GM23338 (cell line): Measurements from ENCODE around the gene VILL.

ENCODE experiments used
- CTCF ChIP-seq, 2 experiments: fragments of 200-600 bp in 1 of 2; sonication (generic) in 1 of 2; conservative IDR thresholded peaks; 2 replicates each; pipeline versions ENCODE4 v1.5.1 to v1.6.1; 2016 to 2017; ENCODE audit warnings: antibody characterized with exemption in 2 of 2, low read depth in 2 of 2, mild to moderate bottlenecking in 2 of 2, moderate library complexity in 1 of 2
- EZH2 ChIP-seq: fragments of 200-600 bp; sonication (generic); IDR thresholded peaks from one replicate; pipeline ENCODE4 v1.8.0; 2017; ENCODE audit warnings: antibody characterized with exemption, mild to moderate bottlenecking, low read depth; ENCODE audit not compliant: unreplicated experiment
- REST ChIP-seq: IDR thresholded peaks from one replicate; pipeline ENCODE4 v1.6.1; 2018; ENCODE audit warnings: antibody characterized with exemption; ENCODE audit not compliant: unreplicated experiment

- TF ChIP-seq CTCF (conservative IDR thresholded peaks at IDR 0.05; ENCODE audit: low read depth in 2 of 2) (no peak), EZH2 (no peak), REST (no peak)
These were observed 26.4 kb upstream of the VILL start for GRCh38 chr3:37964146-37964545.
